IPS-NIHi7 (cell line): ENCODE measurements around the gene SLC49A4.

Experiments
- DNase-seq: peaks from one replicate; pipeline ENCODE4 v3.0.0; 2012; ENCODE audit warnings: mixed read lengths; ENCODE audit errors: extremely low spot score

SLC49A4 gene

DNA sequence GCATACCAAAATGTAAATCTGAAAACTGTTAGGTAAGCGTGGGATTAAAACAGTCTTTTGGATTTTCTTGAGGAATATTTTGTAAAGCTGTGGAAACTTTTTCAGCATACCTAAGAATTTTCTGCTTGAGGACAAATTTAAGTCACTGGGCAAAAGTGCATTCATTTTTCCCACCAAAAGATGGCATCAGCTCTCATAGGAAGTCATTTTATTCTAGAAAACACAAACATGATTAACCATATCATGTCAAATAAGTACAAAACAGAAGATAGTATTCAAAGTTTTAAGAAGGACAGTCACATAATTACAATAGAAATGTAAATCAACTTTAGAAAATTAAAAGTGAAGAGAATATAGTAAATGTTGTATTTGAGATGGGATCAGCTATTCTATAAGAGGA lies 63.5 kb downstream of the SLC49A4 start:
- DNase-seq = no peak

DNA sequence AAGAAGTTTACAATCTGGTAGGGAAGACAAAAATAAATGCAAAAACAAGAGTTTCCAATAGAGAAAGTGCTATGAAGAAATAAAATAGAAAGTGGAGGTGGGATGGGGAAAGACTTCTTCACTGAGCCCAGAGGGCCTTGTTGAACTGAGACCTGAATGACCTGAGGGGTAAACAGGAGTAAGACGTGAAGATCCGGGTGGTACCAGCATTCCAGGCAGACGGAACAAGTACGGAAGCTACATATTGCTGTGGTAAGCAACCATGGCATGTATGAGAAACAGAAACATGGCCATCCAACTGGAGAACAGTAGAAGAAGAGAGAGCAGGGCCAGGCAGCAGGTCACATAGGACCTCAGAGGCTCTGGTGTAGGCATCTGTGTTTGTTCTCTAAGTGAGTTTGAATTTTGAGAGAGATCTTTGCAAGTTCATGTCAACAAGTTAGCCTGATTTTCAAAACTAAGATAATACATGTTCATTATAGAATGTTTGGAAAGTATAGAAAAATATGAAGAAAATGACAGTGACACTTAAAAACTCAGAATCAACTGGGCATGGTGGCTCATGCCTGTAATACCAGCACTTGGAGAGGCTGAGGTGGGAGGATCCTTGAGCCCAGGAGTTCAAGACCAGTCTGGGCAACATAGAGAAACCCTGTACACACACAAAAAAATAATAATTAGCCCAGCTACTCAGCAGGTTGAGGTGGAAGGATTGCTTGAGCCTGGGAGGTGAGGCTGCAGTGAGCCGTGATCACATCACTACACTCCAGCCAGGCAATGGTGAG lies 64.3 kb downstream of the SLC49A4 start:
- no peak for DNase-seq

DNA sequence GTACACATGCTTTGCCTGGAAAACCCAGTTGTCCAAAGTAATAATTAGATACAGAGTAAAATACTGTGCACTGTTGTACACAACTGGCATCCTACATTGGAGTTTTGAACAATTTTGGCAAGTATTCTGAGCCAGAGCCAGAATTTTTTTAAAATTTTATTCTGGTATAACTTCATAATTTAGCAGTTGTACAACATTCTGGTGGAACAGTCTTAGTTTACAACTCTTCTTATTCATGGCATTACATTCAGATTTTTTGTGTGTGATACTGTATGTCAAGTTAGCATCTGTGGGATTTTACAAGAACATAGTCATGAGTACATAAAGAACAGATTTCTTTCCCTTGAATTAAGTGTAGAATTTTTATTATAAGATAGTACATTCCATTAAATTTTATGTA lies 67.5 kb downstream of the SLC49A4 start:
- no peak for DNase-seq

DNA sequence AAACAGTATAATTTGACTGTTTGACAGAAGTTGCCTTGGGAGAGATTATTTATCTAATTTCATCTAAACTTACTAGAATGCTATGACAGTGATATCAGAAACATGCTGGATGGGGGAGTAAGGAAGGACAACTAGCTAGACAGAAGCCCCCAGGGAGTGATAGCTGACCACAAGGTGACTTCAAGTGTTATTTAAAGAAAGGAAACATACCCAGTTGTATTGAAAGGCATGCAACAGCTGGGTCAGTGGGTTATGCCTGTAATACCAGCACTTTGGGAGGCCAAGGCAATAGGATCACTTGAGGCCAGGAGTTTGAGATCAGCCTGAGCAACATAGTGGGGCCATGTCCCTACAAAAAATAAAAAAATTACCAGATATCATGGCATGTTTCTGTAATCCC lies 69.6 kb downstream of the SLC49A4 start:
- no peak for DNase-seq

DNA sequence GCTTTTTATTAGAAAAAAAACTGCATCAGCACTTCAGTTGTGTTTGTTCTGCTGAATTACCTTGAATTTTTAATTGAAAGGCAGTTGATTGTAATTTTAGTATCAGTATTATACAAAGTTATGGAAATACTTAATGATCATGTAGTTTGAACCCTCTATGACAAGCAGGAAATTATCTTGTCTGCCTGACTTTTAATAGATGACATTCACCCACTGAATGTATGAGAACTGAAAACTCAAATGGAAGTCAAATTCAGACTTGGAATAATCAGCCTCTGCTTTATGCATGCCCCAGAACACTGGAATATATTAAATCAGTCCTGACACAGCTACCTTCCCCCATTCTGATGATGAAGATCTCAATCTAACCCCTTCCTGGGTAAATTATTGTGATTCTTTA lies 73.5 kb downstream of the SLC49A4 start:
- no peak for DNase-seq

DNA sequence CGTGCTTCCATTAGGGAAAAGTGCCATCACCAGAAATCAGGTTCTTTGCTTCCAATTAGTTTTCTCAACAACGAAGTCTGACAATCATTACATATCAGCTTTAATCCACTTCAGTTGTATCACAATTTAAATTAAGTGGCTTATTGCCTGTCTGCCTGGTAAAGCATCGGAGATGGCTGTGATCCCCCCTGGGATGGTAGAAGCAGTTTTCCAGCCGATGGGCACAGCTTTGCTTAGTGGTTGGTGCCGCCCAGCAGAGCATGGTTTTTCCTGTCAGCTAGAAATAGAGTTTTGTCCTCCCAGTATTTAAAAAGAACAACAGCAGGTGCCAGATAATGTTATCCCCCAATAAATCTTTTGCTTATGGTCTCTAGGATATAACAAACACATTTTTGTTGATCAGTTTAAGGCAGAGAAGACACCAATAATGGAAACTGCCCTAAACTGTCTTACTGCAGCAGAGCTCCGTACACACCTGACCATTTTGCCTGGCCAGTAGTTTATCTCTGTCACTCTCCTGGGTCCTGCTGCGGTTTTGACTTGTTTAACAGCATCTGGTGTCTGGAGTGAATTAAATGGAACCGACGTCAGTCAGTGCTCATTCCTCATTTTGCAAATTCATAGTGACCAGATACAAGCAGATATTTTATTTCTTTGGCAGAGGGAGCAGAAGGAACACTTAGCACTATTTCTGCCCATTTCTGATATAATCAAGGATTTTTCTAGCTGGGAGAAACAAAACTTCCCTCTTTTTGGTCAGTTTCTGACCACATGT lies 79.1 kb downstream of the SLC49A4 start:
- DNase-seq = no peak

DNA sequence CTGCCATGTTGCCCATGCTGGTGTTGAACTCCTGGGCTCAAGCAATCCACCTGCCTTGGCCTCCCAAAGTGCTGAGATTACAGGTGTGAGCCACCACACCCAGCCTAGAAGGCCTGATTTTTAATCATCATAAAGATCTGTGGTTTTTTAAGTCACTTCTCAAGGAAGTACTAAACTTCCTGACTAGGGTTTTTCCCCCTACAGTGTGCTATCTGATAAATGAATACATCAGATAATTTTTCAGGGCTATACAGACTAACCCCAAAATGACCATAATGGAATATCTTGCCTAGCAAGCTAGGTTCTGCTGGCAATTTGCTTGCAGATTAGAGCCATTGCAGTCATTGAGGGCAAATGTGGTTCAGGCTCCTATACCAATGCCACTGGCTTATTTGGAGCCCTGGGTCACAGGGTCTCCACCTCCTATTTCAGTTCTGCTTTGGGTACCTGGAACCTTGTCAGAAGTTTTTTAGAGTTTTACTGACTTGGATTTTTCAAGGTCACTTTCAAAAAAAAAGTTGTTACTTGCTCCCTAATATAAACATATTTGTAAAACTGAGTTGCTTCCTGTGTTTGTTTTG lies 80.8 kb downstream of the SLC49A4 start:
- no peak for DNase-seq

DNA sequence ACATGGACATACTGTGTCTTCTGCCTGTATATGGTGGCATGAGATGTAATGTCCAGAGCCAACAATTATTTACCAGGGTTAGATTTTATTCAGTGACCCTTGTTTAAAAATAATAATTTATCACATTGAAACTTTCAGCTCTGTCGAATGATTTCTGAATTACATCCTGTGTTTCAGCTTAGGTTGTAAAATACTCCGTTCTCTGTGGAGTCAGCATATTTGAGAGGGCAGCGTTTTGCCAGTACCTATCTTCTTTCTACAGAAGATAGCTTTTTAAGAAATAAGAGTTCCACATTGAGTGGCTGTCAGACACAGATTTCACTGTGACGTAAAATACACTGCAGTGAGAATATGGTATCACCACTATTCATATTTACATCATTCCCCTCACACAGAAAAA lies 85.3 kb downstream of the SLC49A4 start:
- DNase-seq = no peak

DNA sequence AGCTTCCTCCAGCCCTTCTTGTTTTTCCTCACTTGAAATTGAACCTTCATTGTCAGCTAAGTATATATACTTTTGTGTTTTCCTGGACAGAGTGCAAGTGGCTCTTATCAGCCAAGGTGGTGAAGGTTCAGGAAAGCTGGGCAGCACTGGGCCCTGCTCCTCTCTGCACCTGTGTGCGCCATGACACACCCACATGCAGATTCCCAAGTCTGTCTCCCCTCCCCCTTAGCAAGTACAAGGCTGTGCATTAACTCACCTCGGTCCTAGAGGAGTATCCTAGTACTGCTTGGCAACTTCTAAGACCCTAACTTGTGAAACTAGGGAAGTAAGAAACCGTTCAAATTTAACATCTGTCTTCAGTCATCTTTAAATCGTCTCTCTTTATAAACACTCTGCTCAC lies 85.8 kb downstream of the SLC49A4 start:
- peak; percentile 29 for DNase-seq

DNA sequence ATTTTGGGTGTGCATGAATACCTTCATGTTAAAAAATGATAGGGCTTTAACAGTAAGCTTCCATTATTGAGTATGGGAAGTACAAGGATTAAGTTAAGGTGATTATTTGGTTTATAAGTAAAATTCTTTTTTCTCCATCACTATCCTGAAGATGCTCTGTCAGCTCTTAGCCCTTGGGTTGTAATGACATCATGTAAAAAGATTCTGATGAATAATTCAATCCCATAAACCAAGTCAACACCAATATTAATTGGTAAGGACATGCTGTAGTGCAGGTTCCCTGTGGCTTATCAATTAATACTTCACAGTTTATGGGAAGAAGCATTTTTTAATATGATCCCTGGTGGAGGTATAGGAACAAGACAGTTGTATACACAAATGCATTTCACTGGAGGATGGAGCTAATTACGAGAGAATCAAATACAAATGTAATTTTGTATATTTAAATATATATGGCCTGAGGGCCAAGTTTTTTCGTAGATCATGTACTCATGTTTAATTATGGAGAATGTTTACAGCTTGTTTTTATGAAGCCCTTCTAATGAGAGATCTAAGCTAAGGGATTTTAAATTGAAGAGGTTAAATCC lies 87.6 kb downstream of the SLC49A4 start:
- no peak for DNase-seq

DNA sequence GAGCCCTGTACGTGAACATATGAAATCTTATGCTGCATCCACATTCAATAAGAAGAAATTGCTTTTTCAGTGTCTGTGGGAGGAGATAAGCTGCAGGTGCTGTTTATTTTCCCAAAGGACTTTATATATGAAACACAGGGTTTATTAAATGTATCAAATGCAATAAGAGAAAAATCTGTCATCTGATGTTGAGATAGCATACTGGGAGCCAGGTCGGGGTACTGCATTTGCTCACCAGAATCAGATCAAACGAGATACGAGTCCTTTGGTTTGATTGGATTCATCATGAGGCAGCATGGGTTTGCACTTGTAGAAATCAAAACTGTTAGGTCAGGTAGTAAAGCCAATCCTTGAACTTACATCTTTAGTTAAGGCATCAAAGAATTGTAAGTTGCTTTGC lies 91.4 kb downstream of the SLC49A4 start:
- no peak for DNase-seq

DNA sequence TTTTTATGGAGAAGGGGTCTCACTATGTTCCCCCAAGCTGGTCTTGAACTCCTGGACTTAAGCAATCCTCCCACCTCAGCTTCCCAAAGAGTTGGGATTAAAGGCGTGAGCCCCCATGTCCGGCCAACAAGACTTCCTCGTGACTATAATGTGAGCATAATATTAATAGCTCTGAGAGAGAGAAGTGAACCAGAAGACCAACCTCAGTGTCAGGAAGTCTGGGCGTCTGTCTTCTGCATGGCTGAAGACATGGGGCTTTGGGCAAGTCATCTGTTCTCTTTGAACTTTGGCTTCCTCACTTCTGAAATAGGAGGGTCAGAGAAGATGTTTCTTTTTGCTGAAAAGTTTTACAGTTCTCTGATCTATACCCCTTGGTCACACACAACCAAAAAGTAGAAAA lies 92.1 kb downstream of the SLC49A4 start:
- DNase-seq = no peak

DNA sequence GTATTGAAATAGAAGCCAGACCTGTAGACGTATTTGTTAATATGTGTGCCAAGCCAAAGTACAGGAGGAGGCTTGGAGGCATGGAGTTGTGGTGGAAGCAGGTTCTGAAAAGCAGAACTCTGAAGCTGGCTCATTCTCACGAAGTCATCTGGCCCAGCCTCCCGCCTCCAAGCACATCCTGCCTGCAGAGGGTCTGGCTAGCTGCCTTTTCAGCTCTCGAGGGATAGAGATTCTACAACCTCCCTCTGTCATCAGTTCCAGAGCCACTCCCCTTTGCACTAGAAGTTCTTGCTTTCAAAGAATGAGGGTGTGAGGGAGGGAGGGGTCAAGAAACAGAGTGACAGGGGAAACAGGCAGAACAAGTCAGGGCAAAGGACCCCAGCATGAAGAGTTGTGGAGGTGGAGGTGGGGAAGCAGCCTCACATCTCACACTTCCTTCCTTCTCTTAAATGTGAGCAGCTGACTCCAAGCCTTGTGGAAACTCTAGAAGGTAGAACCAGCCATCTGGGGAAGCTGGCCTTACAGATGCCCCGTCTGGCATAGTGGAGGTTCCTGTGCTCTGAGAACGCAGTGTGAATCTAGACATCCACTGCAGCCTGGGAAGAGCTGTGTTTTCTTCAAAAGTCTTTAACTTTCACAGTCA lies 95.3 kb downstream of the SLC49A4 start:
- peak; percentile 89 for DNase-seq

DNA sequence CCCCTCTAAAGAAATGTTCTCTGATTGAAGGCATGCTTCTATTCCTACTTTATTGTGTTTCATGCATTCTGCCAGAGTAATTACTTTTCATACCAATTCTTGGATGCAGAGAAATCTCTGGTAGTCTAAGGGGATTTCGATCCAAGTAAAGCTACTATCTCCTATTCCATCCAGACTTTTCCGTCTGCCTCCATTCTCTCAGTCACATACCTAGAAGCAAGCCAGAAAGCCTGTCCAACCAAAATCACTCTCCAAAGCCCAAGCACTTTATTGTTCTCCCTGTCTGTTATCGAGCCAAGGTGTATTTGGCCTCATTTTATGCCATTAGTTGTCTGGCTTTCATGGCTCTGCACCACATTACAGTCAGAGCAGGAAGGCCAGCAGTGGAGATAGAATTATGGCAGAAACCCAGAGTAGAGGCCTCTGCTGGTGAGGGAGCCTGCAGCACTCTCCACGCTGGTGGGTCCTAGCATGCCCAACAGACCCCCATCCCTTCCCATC lies 95.9 kb downstream of the SLC49A4 start:
- no peak for DNase-seq

DNA sequence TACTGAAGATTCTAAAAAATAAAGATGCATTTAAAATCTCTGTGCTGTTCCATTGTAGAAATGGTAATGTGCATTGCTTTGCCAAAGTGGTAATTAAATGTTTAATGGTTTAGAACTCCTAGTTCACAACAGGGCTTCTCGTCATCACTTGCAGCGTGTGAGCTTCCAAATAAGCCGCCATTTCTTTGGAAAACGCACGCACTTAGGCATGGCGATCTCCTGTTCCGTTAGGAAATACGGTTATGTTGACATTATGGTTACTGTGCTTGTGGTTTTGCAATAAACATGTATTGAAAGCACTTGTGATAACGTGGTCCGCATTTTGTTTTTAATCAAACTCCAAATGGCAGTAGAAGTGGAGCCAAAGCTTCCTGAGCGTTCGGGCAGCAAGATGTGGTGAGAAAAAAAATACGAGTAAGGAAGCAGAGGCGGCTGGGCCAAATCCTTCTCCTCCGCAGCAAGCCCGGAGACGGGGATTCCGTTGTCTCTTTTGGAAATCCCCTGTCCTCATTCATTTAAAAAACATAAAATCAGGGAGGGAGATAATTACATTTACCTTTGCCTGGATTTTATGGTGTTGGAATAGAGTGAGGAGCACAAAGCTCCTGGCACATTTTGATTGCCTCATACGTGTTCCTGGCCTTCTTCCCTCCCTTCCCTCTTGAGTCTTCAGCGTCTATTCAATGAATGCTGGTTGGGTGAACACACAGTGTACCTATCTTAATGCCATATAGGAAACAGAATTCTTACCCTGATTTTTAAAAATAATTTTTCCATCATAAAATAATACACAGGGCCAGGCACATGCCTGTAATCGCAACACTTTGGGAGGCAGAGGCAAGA lies 97.5 kb downstream of the SLC49A4 start:
- DNase-seq = no peak

DNA sequence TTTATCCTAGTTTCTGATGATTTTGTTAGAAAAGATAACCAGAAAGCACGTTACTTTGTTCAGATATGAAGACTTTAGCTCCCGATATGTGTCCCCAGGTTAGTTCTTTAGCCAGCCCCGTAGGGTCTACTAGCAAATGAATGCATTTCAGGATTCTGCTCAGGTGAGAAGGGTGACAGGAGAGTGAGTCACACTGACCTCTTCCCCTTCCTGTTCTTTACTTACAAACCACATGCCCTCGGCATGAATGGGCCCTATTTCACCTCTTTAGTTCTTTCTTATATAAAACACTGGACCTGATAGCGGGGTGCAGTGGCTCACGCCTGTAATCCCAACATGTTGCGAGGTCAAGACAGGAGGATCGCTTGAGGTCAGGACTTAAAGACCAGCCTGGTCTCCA lies 98.4 kb downstream of the SLC49A4 start:
- no peak for DNase-seq

DNA sequence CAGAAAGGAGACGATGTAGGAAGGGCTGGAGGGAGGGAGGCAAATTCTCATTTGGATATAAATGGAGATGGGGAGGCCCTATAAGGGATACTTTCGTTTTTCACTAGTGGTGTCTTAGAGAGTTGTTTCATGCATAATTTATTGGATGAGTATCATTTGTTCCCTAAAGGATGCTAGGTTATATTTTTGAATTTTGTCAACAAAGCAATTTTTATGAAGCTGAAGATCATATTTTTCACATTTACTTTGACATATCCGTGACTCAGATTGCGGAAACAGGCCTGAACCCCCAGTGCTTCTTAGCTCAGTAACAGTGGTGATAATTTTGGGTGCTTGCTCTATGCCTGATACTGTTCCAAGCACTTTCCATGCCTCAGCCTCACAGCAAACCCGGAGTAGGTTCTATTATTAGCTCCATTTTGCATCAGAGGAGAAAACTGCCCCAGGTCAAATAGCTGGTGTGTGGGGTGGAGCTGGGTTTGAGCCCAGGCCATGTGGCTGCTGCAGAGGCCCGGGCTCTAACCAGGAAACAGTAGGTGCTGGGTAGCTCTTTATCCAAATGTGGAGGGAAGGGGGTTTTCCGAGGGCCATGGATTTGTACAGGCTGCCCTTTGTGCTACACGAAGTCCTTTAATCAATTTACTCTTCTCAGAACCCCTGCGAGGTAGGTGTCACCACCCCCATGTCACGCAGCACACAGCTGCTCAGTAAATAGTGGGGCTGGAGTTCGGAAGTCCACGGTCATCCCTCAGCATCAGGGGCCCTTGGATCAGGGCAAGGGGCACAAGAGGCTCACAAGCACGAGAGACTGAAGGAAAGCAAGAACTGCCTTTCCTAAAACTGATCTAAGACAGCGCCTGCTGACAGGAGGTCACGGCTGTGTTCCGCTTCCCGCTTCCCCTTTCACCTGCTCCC lies 99.1 kb downstream of the SLC49A4 start:
- DNase-seq = no peak

DNA sequence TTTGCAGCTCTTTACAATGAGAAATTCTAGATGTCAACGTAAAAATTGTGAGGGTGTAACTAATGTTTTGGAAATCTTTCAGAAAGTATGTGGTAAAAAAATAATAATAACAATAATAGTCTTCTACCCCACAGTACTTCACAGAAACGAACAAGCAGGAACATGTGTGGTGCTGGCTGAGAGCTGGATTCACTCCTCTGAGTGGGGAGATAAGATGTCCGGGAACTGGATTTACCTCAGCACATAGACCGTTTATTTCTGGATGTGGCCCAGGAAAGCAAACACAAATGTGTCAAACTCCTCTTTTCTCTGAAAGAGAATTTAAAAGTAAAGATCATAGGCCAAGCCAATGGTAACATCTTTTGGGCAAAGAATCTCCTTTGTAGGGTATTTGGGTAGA lies 103.4 kb downstream of the SLC49A4 start:
- DNase-seq = no peak

DNA sequence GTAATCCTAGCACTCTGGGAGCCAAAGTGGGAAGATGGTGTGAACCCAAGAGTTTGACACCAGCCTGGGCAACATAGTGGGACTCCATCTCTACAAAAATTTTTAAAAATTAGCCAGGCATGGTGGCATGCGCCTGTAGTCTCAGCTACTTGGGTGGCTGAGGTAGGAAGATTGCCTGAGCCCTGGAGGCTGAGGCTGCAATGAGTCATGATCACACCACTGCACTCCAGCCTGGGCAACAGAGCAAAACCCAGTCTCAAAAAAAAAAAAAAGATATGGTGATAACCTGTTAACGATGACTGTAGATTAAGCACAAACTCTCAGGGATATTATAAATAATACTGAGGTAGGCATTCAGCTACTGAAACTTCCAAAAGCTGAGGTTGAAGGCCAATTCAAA lies 107.5 kb downstream of the SLC49A4 start:
- no peak for DNase-seq

DNA sequence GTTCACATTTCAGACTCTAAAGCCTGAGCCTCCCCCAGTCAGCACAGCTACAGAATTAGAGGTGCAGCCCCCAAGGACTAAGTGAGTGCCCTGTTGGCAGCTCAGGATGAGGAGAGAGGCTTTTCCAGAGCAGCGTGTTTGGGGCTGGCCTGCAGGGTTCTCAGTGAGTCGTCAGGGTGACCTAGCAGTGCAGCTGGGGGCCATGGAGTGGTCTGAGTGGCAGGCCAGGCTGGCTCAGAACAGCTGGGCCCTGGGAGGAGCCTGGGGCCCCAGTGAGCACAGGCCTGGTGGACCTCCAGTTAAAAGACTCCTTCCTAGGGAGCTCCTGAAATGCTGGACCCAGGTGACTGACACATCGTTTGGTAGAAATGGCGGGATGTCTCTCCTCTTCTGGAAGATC lies 108.3 kb downstream of the SLC49A4 start:
- DNase-seq = no peak
